CD4-positive, alpha-beta T cell treated with Interleukin-1 beta for 1 hour (primary cell): Measurements from ENCODE around the gene FAM20A.
"Not testable (repeated sequence)": the region's sequence is repeated elsewhere in the genome, so short reads cannot be mapped to it uniquely, and the experiment has no call there.

Experiments used
- DNase-seq, 2 donors: peaks; one replicate each; pipeline ENCODE4 v3.0.0-alpha.2; 2020 to 2022

The FAM20A gene

GRCh38 chr17:68587847-68588246 lies 13.3 kb downstream of the FAM20A start:
- no peak for DNase-seq

GRCh38 chr17:68587026-68587425 lies 14.1 kb downstream of the FAM20A start:
- DNase-seq = no peak

- no peak for DNase-seq
Observed at GRCh38 chr17:68585643-68586042, 15.5 kb downstream of the FAM20A start.

GRCh38 chr17:68584581-68585303 lies 16.4 kb downstream of the FAM20A start:
- no peak for DNase-seq

GRCh38 chr17:68582867-68583266 lies 18.3 kb downstream of the FAM20A start:
- DNase-seq = not testable (repeated sequence)

GRCh38 chr17:68581863-68582645 lies 19.1 kb downstream of the FAM20A start:
- no peak for DNase-seq

GRCh38 chr17:68580236-68580770 lies 20.9 kb downstream of the FAM20A start:
- peak in 1 of 2 donors; percentile 6 for DNase-seq

DNA sequence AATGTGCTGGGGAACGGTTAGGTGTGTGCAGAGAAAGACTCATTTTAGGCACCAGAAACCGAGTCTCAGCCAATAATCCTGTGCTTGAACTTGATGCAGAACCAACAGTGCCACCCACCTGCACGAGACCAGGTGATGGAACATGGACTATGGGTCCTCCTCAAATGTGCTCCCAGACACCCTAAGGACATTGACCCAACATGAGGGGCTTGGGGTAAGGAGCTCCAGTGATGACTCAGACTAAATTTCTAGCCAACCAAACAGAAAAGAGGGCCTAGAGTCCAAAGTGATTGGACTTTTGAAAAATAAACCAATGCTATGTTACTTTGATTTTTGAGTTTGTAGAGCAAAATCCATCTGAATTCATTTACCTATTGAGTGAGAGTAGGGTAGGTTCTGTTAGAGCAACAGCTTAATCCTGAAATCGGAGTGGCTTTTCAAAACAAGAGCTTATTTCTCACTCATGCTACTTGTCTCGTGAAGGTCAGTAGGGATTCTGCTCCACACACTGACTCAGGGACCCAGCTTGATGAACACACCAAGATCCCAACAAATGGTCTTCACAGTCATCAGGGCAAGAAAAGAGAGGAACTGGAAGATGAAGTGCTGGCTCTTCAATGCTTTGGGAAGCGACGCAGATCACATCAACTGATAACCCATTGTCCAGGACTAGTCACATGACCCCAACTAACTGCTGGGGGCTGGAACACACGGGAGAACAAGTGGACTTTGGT lies 21.8 kb downstream of the FAM20A start:
- DNase-seq = no peak

DNA sequence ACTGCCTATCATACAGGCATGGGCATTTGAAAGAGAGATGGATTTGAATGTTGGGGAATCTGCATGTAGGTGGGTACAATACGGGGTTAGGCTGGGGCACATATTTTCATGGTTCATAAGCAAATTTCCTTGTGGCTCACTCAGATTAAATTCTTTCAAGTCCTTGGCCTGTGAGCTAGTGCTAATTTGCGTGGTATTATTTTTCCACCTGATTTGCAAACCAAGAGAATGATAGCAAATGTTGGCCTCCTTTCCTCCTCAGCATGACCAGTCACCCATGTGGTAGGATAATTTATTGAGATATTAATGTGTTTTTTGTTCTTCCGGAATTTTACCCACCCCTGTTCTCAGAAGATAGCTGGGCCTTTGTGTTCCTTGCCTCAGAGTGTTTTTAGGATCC lies 22.9 kb downstream of the FAM20A start:
- DNase-seq = no peak

GRCh38 chr17:68577497-68577821 lies 23.7 kb downstream of the FAM20A start:
- DNase-seq = no peak

DNA sequence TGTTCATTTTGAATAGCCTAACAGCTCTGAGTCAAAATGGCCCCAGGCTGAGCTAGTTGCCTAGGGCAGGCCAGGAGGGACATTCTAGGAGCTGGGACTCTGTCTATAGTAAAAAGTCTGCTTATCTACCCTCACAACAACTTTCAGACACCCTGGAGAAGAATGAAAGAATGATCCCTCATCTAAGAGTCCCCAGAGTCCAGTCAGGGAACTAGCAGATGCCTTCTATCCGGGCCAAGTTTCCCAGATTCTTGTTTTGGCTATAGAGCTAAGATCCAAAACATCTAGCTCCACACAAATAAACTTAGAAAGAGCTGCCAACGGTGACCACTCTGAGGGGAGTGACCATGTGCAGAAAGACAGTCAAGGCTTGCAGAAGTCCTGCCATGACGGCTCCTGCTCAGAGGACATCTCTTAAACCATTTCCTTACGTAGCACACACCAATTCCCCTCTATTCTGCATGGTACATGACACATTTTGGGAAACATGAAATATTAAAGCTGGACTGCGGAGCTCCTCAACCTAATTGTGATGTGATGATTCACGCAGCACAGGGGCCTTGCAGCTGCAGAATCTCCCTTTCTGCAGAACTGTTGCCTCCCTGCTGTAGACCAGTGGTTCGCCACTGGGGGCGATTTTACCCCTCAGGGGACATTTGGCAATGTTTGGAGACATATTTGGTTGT lies 24.2 kb downstream of the FAM20A start:
- DNase-seq = no peak

DNA sequence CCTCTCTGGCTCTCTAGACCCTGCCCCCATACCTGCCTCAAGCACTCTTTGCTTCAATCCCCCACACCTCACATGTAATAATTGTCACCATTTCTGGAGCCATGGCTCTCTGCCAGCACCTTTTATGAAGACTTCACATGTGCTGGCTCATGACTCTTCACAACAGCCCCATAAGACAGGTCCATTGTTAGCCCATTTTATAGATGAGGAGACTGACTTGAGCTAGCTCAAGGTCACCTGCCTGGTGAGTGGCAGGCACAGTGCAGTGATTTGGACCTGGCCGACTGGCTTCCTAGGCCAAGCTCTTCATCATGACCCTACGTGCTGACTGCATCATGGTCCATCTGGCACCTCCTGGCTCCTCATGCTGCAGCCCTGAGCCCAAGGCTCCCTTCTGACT lies 25.0 kb downstream of the FAM20A start:
- DNase-seq = no peak

GRCh38 chr17:68573338-68573737 lies 27.8 kb downstream of the FAM20A start:
- no peak for DNase-seq

DNA sequence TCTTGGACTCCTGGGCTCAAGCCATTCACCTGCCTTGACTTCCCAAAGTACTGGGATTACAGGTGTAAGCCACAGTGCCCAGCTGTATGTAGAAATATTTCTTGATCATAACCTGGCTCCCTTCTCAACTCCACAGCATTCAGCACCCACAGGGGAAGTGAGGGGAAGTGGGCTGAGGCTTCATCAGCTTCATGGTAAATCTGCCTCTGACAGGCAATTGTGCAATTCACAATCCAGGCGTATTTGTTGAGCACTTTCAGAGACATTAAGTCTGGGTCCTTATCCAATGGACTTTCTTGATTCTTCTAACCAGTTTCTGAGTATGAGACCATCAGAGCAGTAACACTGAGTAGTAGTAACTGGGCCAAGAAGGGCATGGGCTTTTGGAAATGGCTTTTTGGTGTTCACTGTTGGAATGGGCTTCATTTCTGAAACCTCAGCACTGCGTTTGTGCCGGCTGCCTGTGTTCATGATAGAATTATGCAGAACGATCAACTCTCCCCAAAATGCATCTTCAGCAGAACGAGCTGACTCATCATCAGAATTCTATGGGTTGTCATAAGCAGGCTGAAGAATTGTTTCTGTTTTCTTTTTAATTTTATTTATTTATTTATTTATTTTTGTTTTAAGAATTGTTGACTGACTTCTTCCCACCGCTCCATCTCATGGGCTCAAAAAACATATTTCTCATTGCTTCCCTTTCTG lies 28.9 kb downstream of the FAM20A start:
- DNase-seq = peak in 1 of 2 donors; percentile 3

GRCh38 chr17:68570526-68570925 lies 30.6 kb downstream of the FAM20A start:
- DNase-seq = no peak

- DNase-seq = no peak
Observed at GRCh38 chr17:68569346-68569745, 31.8 kb downstream of the FAM20A start.

DNA sequence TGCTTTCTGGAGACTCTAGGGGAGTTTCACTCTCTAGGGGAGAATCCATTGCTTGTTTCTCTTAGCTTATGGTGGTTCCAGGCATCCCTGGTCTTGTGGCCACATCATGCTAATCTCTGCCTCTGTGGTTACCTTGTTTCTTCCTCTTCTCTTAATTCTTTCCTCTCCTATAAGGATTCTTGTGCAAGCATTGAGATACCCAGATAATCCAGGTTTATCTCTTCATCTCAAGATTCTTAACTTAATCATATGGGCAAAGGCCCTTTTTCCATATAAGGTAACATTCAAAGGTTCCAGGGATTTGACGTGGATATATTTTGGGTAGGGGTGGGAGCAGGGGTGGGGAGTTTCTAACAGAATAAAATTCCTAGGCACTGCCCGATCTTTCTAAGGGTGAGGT lies 32.6 kb downstream of the FAM20A start:
- no peak for DNase-seq

- DNase-seq = no peak
Observed at GRCh38 chr17:68567581-68567980, 33.6 kb downstream of the FAM20A start.

DNA sequence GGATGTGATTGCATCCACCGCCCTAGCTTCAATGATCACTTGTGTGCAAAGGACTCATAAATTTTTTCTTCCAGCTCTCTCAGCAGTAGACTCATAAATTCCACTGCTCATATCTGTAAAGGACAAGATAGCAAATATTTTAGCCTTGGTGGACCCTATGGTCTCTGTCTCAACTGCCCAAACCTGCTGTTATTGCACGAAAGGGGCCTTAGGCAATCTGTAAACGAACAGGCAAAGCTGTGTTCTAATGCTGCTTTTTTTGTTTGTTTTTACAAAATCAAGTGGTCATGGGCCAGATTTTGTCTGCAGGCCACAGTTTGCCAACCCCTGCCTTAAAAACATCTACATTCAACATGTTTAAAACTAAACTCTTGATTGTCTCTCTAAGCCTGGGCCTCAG lies 34.1 kb downstream of the FAM20A start:
- DNase-seq = no peak

DNA sequence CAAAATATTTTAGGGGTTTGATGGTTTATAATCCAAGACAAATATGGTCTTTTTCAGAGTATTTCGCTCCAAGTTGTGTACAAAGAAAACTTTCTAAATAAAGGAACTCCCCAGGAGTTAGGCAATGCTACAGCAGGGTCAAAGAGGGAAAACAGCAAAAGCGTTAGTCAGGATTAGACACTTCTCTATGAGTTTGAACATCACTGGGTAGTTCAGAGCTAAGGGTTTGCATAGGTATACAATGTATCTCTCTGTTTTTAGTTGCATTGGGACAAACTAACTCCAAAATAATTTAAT lies 34.8 kb downstream of the FAM20A start:
- no peak for DNase-seq

DNA sequence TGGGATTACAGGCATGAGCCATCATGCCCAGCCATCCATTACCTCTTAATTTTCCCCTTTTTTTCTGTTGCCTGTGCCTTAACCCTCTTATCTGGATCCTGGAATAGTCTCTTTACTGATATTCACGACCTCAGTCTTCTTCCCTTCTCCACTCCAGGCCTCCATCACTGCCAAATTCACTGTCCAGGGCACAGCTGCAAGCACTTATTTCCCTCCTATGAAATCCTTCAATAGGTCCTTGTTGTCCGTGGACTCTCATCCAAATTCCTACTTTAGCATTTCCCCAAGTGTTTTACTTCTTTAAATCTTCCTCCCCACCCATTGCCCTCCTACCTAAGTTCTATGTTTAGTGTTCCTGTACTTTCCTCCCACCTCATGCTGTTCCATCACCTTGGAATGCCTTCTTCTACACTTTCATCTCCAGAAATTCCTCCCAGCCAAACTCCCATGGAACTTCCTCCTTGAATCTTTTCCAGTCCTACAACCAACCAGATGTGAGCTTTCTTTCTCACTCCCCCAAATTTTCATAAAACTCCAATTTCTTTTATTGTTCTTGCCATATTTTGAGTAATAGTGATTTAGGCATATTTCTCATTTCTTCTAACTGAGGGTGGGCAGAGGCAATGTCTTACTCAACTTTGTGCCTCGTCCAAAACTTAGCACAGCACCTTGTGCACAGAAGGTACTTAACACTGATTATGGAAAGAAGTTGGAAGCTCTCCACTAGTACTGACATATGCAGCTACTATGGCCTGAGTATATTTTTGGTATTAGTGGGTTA lies 35.3 kb downstream of the FAM20A start:
- no peak for DNase-seq
